B cell (primary cell): ENCODE measurements around the gene CCDC18. TPM values are rescaled to one million over a fixed set of nuclear protein-coding genes. Genes with fewer than 3 reads are reported as not detected.
"Not testable (repeated sequence)": the region's sequence is repeated elsewhere in the genome, so short reads cannot be mapped to it uniquely, and the experiment has no call there.

Source experiments
- ATAC-seq: fragments of 200-7000 bp; cut with Tn5 transposase; one replicate; pipeline ENCODE4 v1.10.0; 2021; ENCODE audit warnings: low read depth, mild to moderate bottlenecking, moderate number of reproducible peaks, moderate library complexity
- CTCF ChIA-PET: fragments of 350-600 bp; sonication (Branson Sonifier 250); formaldehyde crosslinking; loops from one replicate; lab custom pipeline; 2021; ENCODE audit warnings: antibody characterized with exemption, inconsistent platforms; lab: Charles Lee
- POLR2A ChIA-PET: fragments of 350-600 bp; sonication (Branson Sonifier 250); formaldehyde crosslinking; loops from one replicate; lab custom pipeline; 2021; ENCODE audit warnings: antibody characterized with exemption; lab: Charles Lee
- DNase-seq: peaks from one replicate; pipeline ENCODE4 v3.0.0; 2013
- H2AFZ ChIP-seq: 2 replicates; pipeline ENCODE4 v1.6.1; 2012; ENCODE audit warnings: mild to moderate bottlenecking, low read depth, low read length; ENCODE audit not compliant: insufficient read depth, poor library complexity, severe bottlenecking
- H3K27ac ChIP-seq, 2 donors: 1 replicate in 1 of 2; 2 replicates in 1 of 2; pipeline ENCODE4 v1.5.1; 2012 to 2013; ENCODE audit warnings: low read length in 2 of 2, mild to moderate bottlenecking in 2 of 2, moderate library complexity in 1 of 2
- H3K27me3 ChIP-seq, 4 experiments: fragments of 200-600 bp in 1 of 4; sonication (generic) in 1 of 4; replicated peaks in 1 of 4; 1 replicate in 2 of 4; 2 replicates in 2 of 4; pipeline versions ENCODE4 v1.6.1 to v1.7.0; 2013 to 2016; ENCODE audit warnings: low read length in 3 of 4, mild to moderate bottlenecking in 2 of 4, mixed read lengths in 1 of 4, moderate library complexity in 1 of 4; ENCODE audit not compliant: insufficient read depth in 4 of 4, control insufficient read depth in 3 of 4; ENCODE audit errors: control extremely low read depth in 1 of 4
- H3K36me3 ChIP-seq, 2 experiments: replicated peaks in 1 of 2; 1 replicate in 1 of 2; 2 replicates in 1 of 2; pipeline versions ENCODE4 v1.6.1 to v1.7.1; 2013; ENCODE audit warnings: low read length in 1 of 2; ENCODE audit not compliant: insufficient read depth in 2 of 2, control insufficient read depth in 1 of 2; ENCODE audit errors: control extremely low read depth in 1 of 2, extremely low read depth in 1 of 2
- H3K4me1 ChIP-seq, 2 donors: fragments of 200-600 bp in 1 of 2; sonication (generic) in 1 of 2; 1 replicate in 1 of 2; 2 replicates in 1 of 2; pipeline versions ENCODE4 v1.5.1 to v1.6.1; 2013 to 2017; ENCODE audit warnings: low read length in 2 of 2; ENCODE audit not compliant: control insufficient read depth in 2 of 2, insufficient read depth in 2 of 2
- H3K4me2 ChIP-seq: replicated peaks from 2 replicates; pipeline ENCODE3; 2012; ENCODE audit warnings: mild to moderate bottlenecking, low read depth, low read length; ENCODE audit not compliant: poor library complexity, severe bottlenecking
- H3K4me3 ChIP-seq, 5 experiments: fragments of 200-600 bp in 1 of 5; sonication (generic) in 1 of 5; 1 replicate in 3 of 5; 2 replicates in 2 of 5; pipeline versions ENCODE4 v1.5.1 to v1.7.0; 2011 to 2016; ENCODE audit warnings: low read length in 4 of 5, mild to moderate bottlenecking in 4 of 5, low read depth in 2 of 5, control low read depth in 1 of 5, moderate library complexity in 1 of 5; ENCODE audit not compliant: insufficient read depth in 1 of 5; ENCODE audit errors: control extremely low read depth in 1 of 5, extremely low read depth in 1 of 5
- H3K79me2 ChIP-seq: fragments of 200-600 bp; sonication (generic); one replicate; pipeline ENCODE4 v1.6.0; 2016; ENCODE audit warnings: low read length; ENCODE audit not compliant: control insufficient read depth, insufficient read depth
- H3K9ac ChIP-seq: fragments of 200-600 bp; sonication (generic); 2 replicates; pipeline ENCODE4 v1.6.1; 2017; ENCODE audit warnings: mild to moderate bottlenecking, low read length, moderate library complexity
- H3K9me3 ChIP-seq, 3 donors: one replicate each; pipeline versions ENCODE4 v1.6.1 to v1.7.1; 2013; ENCODE audit warnings: low read length in 2 of 3; ENCODE audit not compliant: control insufficient read depth in 2 of 3, insufficient read depth in 1 of 3; ENCODE audit errors: control extremely low read depth in 1 of 3
- H4K20me1 ChIP-seq: 2 replicates; pipeline ENCODE4 v1.6.0; 2012; ENCODE audit warnings: mild to moderate bottlenecking, low read length; ENCODE audit not compliant: insufficient read depth, control insufficient read depth, poor library complexity, severe bottlenecking
- H3K27ac Mint-ChIP-seq: one replicate; pipeline ENCODE4 v1.8.0; 2021; ENCODE audit warnings: mixed read lengths
- H3K27me3 Mint-ChIP-seq: one replicate; pipeline ENCODE4 v1.8.0; 2021; ENCODE audit warnings: mixed read lengths
- H3K4me1 Mint-ChIP-seq: one replicate; pipeline ENCODE4 v1.8.0; 2021; ENCODE audit warnings: mixed read lengths
- H3K4me3 Mint-ChIP-seq: one replicate; pipeline ENCODE4 v1.8.0; 2021; ENCODE audit warnings: mixed read lengths
- H3K9me3 Mint-ChIP-seq: one replicate; pipeline ENCODE4 v1.8.0; 2022; ENCODE audit warnings: mixed read lengths; ENCODE audit not compliant: insufficient read depth
- CTCF ChIP-seq: fragments of 200-600 bp; IDR thresholded peaks from one replicate; pipeline ENCODE4 v1.8.0; 2022; ENCODE audit warnings: antibody characterized with exemption, mild to moderate bottlenecking
- EZH2 ChIP-seq: IDR thresholded peaks from 2 replicates; pipeline ENCODE4 v1.6.1; 2012; ENCODE audit warnings: borderline replicate concordance, low read depth, mild to moderate bottlenecking, moderate library complexity, low read length; ENCODE audit not compliant: insufficient read depth, poor library complexity, severe bottlenecking
- WGBS: methylation state at CpG from one replicate; pipeline ENCODE4 v1.1.5; 2013; ENCODE audit warnings: missing lambda C conversion rate; ENCODE audit not compliant: insufficient coverage; 5-methylcytosine and 5-hydroxymethylcytosine counted together
- intact Hi-C: fragments of 100-400 bp; cut with micrococcal nuclease; formaldehyde crosslinking; loops from one replicate; pipeline ENCODE4 v1.10.0; 2022
- polyA plus RNA-seq: library from polyadenylated mRNA; depleted of rRNA; stranded (reverse); fragments of >200 nt; gene quantifications from 2 replicates; pipeline ENCODE4 v1.2.3, GENCODE V29; 2012
- total RNA-seq, 2 donors: library from RNA; stranded (reverse); fragments of 120-200 nt in 1 of 2; gene quantifications; 1 replicate in 1 of 2; 2 replicates in 1 of 2; pipeline versions ENCODE4 v1.2.3 to v1.2.4, GENCODE V29; 2013 to 2022

The CCDC18 gene
- total and polyA plus RNA-seq, 2 donors (not counting 1 experiment from before 2014, with no cell fraction given) = 7.7 to 16.0 TPM

- Histone ChIP-seq H3K27me3 (no peaks in the 10 kb centered on the region), H3K36me3 (peaks cover 20 to 32% of the 10 kb centered on the region in 2 experiments), H3K79me2 (no peaks in the 10 kb centered on the region), H3K9me3 (peaks cover 12 to 17% (median 15%) of the 10 kb centered on the region in 3 donors), H3K27ac (no peak overlapping the region), H3K4me2 (no peak overlapping the region), H3K9ac (no peak overlapping the region), H2AFZ (no peak overlapping the region), H3K4me1 (no peaks in the 10 kb centered on the region), H3K4me3 (no peak overlapping the region), H4K20me1 (no peaks in the 10 kb centered on the region)
- CTCF ChIA-PET = no interaction called here
- Mint-ChIP-seq H3K9me3 (peaks cover 5% of the 10 kb centered on the region), H3K4me3 (no peak overlapping the region), H3K27me3 (no peaks in the 10 kb centered on the region), H3K27ac (no peak overlapping the region), H3K4me1 (peaks cover 1% of the 10 kb centered on the region)
- no peak for TF ChIP-seq CTCF
- no peak for TF ChIP-seq EZH2
- ATAC-seq = no peak
- POLR2A ChIA-PET = no interaction called here
- peak; percentile 5 for DNase-seq
- intact Hi-C loops = no loop called here
- WGBS = 100% methylated on average over 2 of the region's 3 CpGs
These were observed 82.1 kb downstream of the CCDC18 start for GRCh38 chr1:93262645-93263044.

- H3K27me3 ChIP-seq, H3K9me3 Mint-ChIP-seq, H3K4me2 ChIP-seq, H3K27ac Mint-ChIP-seq, H3K9ac ChIP-seq, H3K79me2 ChIP-seq, POLR2A ChIA-PET, H3K4me1 Mint-ChIP-seq, ATAC-seq, H3K27me3 Mint-ChIP-seq, H3K4me1 ChIP-seq, H2AFZ ChIP-seq, H3K4me3 Mint-ChIP-seq, H4K20me1 ChIP-seq, H3K27ac ChIP-seq, DNase-seq, H3K9me3 ChIP-seq, intact Hi-C loops, H3K4me3 ChIP-seq: not testable (repeated sequence)
- CTCF ChIA-PET = interaction anchor here (0.6 kb wide), 1 partner anchor 1340 kb away, joined by 3 read pairs; no protein-coding TSS in a partner anchor
- peaks cover 8 to 12% of the 10 kb centered on the region in 2 experiments for H3K36me3 ChIP-seq
- no CpG with 5 or more reads among the region's 3 CpGs for WGBS
These were observed 88.4 kb downstream of the CCDC18 start for GRCh38 chr1:93268888-93269287.

GRCh38 chr1:93275262-93275633 lies 94.7 kb downstream of the CCDC18 start:
- H3K27me3 ChIP-seq, DNase-seq, H3K4me1 ChIP-seq, H3K27me3 Mint-ChIP-seq, H3K9me3 ChIP-seq, H3K9ac ChIP-seq, H2AFZ ChIP-seq, H3K27ac ChIP-seq, H3K4me1 Mint-ChIP-seq, intact Hi-C loops, H3K36me3 ChIP-seq, H3K9me3 Mint-ChIP-seq, ATAC-seq, POLR2A ChIA-PET, H3K27ac Mint-ChIP-seq, H3K4me3 Mint-ChIP-seq, H3K79me2 ChIP-seq, H3K4me3 ChIP-seq, CTCF ChIA-PET, H3K4me2 ChIP-seq, H4K20me1 ChIP-seq: not testable (repeated sequence)
- no CpG with 5 or more reads among the region's 3 CpGs for WGBS
